ENCODE data around the gene GNG12. TPM values are rescaled to one million over a fixed set of nuclear protein-coding genes. Genes with fewer than 3 reads are reported as not detected.
A peak's percentile ranks its signal among the peaks of the same experiment; 100 is the strongest.

The GNG12 gene
- total and polyA plus RNA-seq, 7 donors: 41.9 to 116 (median 47.8) TPM

GRCh38 chr1:67788238-67788790, 45.0 kb downstream of the GNG12 start:
- WGBS, 2 donors: 73 to 75% methylated on average over 5 of the region's 5 CpGs
- no peaks in the 10 kb centered on the region for H3K36me3 ChIP-seq
- no peak overlapping the region for H3K4me3 ChIP-seq
- H3K27me3 ChIP-seq: no peaks in the 10 kb centered on the region
- H3K4me1 ChIP-seq: peaks cover 0 to 46% (median 31%) of the 10 kb centered on the region in 4 donors
- intact Hi-C loops (cut with DNase I): no loop called here
- no peak for TF ChIP-seq POLR2A (IDR thresholded peaks at IDR 0.05)
- TF ChIP-seq EP300 (IDR thresholded peaks at IDR 0.05): no peak
- TF ChIP-seq CTCF (IDR thresholded peaks at IDR 0.05): no peak
- no peak for TF ChIP-seq POLR2AphosphoS5 (IDR thresholded peaks at IDR 0.05)
- H3K27ac ChIP-seq: peak overlapping the region in 1 of 4 donors; percentile 25
- no peak for DNase-seq
- no peaks in the 10 kb centered on the region for H3K9me3 ChIP-seq

GRCh38 chr1:67787746-67788145, 45.5 kb downstream of the GNG12 start:
- no peaks in the 10 kb centered on the region for H3K27me3 ChIP-seq
- H3K9me3 ChIP-seq: no peaks in the 10 kb centered on the region
- 90 to 97% methylated on average over 2 of the region's 2 CpGs for WGBS, 2 donors
- H3K36me3 ChIP-seq: no peaks in the 10 kb centered on the region
- TF ChIP-seq POLR2AphosphoS5 (IDR thresholded peaks at IDR 0.05) (no peak), EP300 (IDR thresholded peaks at IDR 0.05) (no peak), POLR2A (IDR thresholded peaks at IDR 0.05) (no peak), CTCF (IDR thresholded peaks at IDR 0.05) (no peak)
- H3K27ac ChIP-seq: no peak overlapping the region
- no peak for DNase-seq
- intact Hi-C loops (cut with DNase I): no loop called here
- peaks cover 0 to 42% (median 26%) of the 10 kb centered on the region in 4 donors for H3K4me1 ChIP-seq
- no peak overlapping the region for H3K4me3 ChIP-seq

- Histone ChIP-seq H3K4me1 (peaks cover 0 to 27% (median 11%) of the 10 kb centered on the region in 4 donors), H3K36me3 (no peaks in the 10 kb centered on the region), H3K4me3 (no peak overlapping the region), H3K27me3 (no peaks in the 10 kb centered on the region), H3K9me3 (no peaks in the 10 kb centered on the region), H3K27ac (peak overlapping the region in 1 of 4 donors; percentile 30)
- TF ChIP-seq CTCF (IDR thresholded peaks at IDR 0.05) (no peak), POLR2AphosphoS5 (IDR thresholded peaks at IDR 0.05) (no peak), POLR2A (IDR thresholded peaks at IDR 0.05) (no peak), EP300 (IDR thresholded peaks at IDR 0.05) (no peak)
- 86 to 90% methylated on average over 4 of the region's 4 CpGs for WGBS, 2 donors
- DNase-seq: no peak
- intact Hi-C loops (cut with DNase I): no loop called here
These were observed 47.2 kb downstream of the GNG12 start for GRCh38 chr1:67785847-67786753.

- no peaks in the 10 kb centered on the region for H3K9me3 ChIP-seq
- H3K36me3 ChIP-seq: no peaks in the 10 kb centered on the region
- 92 to 93% methylated on average over 6 of the region's 6 CpGs for WGBS, 2 donors
- H3K4me3 ChIP-seq: no peak overlapping the region
- H3K27ac ChIP-seq: no peak overlapping the region
- H3K27me3 ChIP-seq: no peaks in the 10 kb centered on the region
- intact Hi-C loops (cut with DNase I): no loop called here
- peaks cover 0 to 26% (median 21%) of the 10 kb centered on the region in 4 donors for H3K4me1 ChIP-seq
- TF ChIP-seq CTCF (IDR thresholded peaks at IDR 0.05) (no peak), POLR2A (IDR thresholded peaks at IDR 0.05) (no peak), EP300 (IDR thresholded peaks at IDR 0.05) (no peak), POLR2AphosphoS5 (IDR thresholded peaks at IDR 0.05) (no peak)
- DNase-seq: no peak
These were observed 48.6 kb downstream of the GNG12 start for GRCh38 chr1:67784545-67785186.
